Spinal cord (tissue), 10 donors: ENCODE data around the gene PTCD3. TPM values are rescaled to one million over a fixed set of nuclear protein-coding genes. Genes with fewer than 3 reads are reported as not detected.

ENCODE experiments used
- DNase-seq, 6 donors: peaks; one replicate each; pipeline versions ENCODE4 v3.0.0 to v3.0.0-alpha.2; 2013 to 2015; ENCODE audit warnings: low spot score in 6 of 6, low read depth in 4 of 6
- H3K27ac ChIP-seq: one replicate; pipeline ENCODE4 v1.5.1; 2013; ENCODE audit warnings: low read depth, low read length, control low read depth
- H3K27me3 ChIP-seq: one replicate; pipeline ENCODE4 v1.6.1; 2013; ENCODE audit warnings: low read length; ENCODE audit not compliant: control insufficient read depth, insufficient read depth
- H3K36me3 ChIP-seq: one replicate; pipeline ENCODE4 v1.6.1; 2013; ENCODE audit warnings: low read length; ENCODE audit not compliant: control insufficient read depth, insufficient read depth
- H3K4me1 ChIP-seq: one replicate; pipeline ENCODE4 v1.6.1; 2013; ENCODE audit warnings: low read length; ENCODE audit not compliant: control insufficient read depth, insufficient read depth
- H3K4me3 ChIP-seq: one replicate; pipeline ENCODE4 v1.5.1; 2013; ENCODE audit warnings: low read depth, low read length, control low read depth
- H3K9me3 ChIP-seq: one replicate; pipeline ENCODE4 v1.6.1; 2013; ENCODE audit warnings: low read length; ENCODE audit not compliant: control insufficient read depth, insufficient read depth
- WGBS: methylation state at CpG from one replicate; pipeline ENCODE4 v1.1.5; 2013; ENCODE audit warnings: missing lambda C conversion rate; ENCODE audit not compliant: insufficient coverage; 5-methylcytosine and 5-hydroxymethylcytosine counted together
- polyA plus RNA-seq, 2 donors: library from polyadenylated mRNA; unstranded; fragments of 120-200 nt; gene quantifications; one replicate each; pipeline ENCODE4 v1.2.1, GENCODE V29; 2013; ENCODE audit not compliant: insufficient read length in 2 of 2
- total RNA-seq, 2 donors: library from RNA; depleted of rRNA in 1 of 2; stranded (reverse); fragments of 120-200 nt in 1 of 2; fragments of >200 nt in 1 of 2; gene quantifications; one replicate each; pipeline versions ENCODE4 v1.2.3 to v1.2.4, GENCODE V29; 2013 to 2014
- donor health status: healthy.

The PTCD3 gene
- total and polyA plus RNA-seq, 4 donors: 91.8 to 126 (median 118) TPM

DNA sequence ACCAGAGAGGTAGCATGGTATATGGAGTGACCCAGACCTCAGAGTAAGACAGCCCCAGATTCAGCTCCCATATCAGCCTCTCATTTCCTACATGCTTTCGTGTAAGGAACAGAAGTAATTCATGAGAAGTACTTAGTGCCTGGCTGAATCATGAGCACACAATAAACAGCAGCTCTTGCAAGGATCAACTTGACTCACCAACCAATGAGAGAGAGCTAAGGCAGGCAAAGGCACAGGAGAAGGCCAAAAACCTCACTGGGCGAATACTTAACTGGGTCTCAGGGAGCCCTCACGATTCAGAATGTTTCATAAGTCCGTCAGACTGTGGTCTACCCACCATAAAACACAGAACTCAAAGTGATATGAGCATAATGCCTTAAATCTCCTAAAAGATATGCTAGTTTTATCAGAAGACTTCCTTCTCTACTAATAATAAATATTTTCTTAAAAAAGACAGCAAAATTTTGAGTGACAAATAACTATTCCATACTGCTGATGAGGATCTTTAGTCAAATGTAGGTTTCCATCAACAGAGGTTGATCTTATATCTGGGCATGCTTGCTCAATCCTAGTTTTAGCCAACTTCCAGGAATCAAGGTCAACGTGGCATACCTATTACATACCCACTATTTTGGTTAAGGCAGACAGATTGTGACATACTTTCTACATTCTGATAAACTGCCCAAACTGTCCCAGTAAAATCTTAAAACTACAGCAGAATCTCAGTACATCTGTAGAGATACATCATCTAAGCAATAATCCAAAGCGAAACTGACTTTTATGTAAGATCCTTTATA lies 54.3 kb downstream of the PTCD3 start:
- no peak for DNase-seq
- Histone ChIP-seq H3K36me3 (peaks cover 53% of the 10 kb centered on the region), H3K9me3 (no peaks in the 10 kb centered on the region), H3K27ac (no peak overlapping the region), H3K4me1 (no peaks in the 10 kb centered on the region), H3K4me3 (no peak overlapping the region), H3K27me3 (no peaks in the 10 kb centered on the region)
- 93% methylated on average over 3 of the region's 6 CpGs for WGBS

DNA sequence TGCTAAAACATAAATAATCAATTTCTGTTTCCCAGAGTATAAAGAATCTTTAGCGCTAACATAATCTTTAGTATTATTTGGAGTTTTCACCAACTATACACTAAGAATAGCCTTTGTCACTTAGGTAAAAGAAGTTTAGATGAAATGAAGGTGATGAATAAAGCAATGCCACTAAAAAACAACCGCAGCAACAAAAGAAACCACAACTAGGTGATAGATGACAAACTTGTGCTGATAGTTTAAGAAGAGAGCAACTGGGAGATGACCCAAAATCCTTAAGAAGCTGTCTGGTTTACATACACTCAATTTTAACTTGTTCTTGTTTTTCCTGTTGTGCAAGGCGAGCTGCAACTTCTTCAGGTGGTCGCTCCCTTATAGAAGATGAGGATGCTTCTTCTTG lies 64.4 kb downstream of the PTCD3 start:
- no peaks in the 10 kb centered on the region for H3K27me3 ChIP-seq
- no peak for DNase-seq
- no peak overlapping the region for H3K27ac ChIP-seq
- H3K36me3 ChIP-seq: peaks cover 36% of the 10 kb centered on the region
- no peak overlapping the region for H3K4me3 ChIP-seq
- H3K9me3 ChIP-seq: no peaks in the 10 kb centered on the region
- no peaks in the 10 kb centered on the region for H3K4me1 ChIP-seq
- no CpG with 5 or more reads among the region's 4 CpGs for WGBS

DNA sequence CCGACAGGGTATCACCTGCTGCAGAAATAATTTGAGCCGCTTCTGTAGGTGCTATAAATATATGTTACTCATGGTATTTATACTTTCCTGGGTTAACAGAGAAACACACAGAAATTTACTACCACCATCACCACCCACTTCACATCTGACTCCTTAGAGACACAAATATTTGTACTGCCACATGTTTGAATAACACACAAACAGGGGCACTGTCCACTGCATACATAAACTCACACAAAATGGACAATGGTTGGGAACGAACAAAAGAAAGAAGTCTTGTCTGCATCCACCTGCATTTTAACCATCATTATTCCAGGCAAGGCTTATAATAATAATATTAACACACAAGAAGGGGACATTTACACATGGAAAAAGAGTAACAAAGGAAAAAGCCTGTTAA lies 65.3 kb downstream of the PTCD3 start:
- Histone ChIP-seq H3K36me3 (peaks cover 33% of the 10 kb centered on the region), H3K4me3 (no peak overlapping the region), H3K9me3 (no peaks in the 10 kb centered on the region), H3K27ac (no peak overlapping the region), H3K27me3 (no peaks in the 10 kb centered on the region), H3K4me1 (no peaks in the 10 kb centered on the region)
- no peak for DNase-seq
- WGBS: no CpG with 5 or more reads among the region's 3 CpGs

DNA sequence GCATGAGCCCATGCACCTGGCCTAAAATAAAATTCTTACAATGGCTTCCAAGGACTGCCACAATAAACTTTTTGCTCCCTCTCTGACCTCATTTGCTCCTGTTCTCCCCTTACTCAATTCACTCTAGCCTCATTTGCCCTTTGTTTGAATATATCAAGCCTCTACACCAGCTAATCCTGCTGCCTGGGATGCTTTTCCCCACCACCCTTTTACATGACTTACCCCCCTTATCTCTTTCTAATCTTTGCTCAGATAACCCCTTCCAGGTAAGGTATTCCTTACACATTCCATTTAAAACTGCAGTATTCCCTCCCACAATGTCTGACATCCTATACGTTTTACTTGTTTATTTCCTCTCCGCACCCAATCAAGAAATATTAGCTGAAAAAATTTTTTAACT lies 66.6 kb downstream of the PTCD3 start:
- H3K27me3 ChIP-seq: no peaks in the 10 kb centered on the region
- H3K4me1 ChIP-seq: no peaks in the 10 kb centered on the region
- peaks cover 32% of the 10 kb centered on the region for H3K36me3 ChIP-seq
- H3K4me3 ChIP-seq: no peak overlapping the region
- H3K27ac ChIP-seq: no peak overlapping the region
- WGBS: no CpG with 5 or more reads among the region's 2 CpGs
- no peak for DNase-seq
- no peaks in the 10 kb centered on the region for H3K9me3 ChIP-seq

DNA sequence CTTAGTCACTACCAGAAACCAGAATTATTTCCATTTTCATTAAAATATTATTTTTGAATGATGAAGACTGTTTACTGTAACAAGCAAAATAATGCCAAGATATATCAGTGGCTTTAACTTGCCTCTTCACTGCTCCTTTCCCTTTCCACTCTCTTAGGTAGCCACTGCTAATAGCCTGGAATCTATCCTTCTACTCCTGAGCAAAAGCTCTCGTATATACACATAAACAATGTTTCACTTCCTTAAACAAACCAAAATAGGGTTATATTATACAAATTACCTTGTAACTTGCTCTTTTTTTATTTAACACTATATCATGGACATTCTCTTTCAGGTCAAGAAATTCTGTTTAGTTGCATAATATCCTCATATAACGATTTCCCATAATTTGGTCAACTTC lies 68.4 kb downstream of the PTCD3 start:
- WGBS: no CpG with 5 or more reads among the region's 2 CpGs
- no peak for DNase-seq
- Histone ChIP-seq H3K4me1 (no peaks in the 10 kb centered on the region), H3K36me3 (peaks cover 38% of the 10 kb centered on the region), H3K4me3 (no peak overlapping the region), H3K27me3 (no peaks in the 10 kb centered on the region), H3K27ac (no peak overlapping the region), H3K9me3 (no peaks in the 10 kb centered on the region)

DNA sequence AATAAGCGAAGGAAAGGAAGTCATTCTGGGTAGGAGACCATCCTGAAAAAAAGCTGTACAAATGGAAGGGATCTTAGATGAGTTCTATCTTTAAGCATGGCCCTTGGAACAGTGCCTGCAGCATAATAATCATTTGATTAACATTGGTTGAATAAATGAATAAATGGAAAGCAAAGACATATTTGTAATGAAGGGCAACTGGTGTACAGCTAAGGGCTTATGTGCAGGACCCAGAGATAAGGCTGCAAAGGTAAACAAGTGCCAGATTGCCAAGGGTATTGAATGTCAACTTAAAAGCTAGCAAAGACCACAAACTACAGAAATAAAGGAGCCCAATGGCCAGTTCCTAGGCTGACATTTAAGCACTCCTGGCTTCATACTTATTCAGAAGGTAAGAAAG lies 69.8 kb downstream of the PTCD3 start:
- peaks cover 36% of the 10 kb centered on the region for H3K36me3 ChIP-seq
- H3K4me1 ChIP-seq: no peaks in the 10 kb centered on the region
- no peak for DNase-seq
- no peak overlapping the region for H3K4me3 ChIP-seq
- no peak overlapping the region for H3K27ac ChIP-seq
- H3K9me3 ChIP-seq: no peaks in the 10 kb centered on the region
- H3K27me3 ChIP-seq: no peaks in the 10 kb centered on the region
- WGBS: 92% methylated on average over 1 of the region's 1 CpG

DNA sequence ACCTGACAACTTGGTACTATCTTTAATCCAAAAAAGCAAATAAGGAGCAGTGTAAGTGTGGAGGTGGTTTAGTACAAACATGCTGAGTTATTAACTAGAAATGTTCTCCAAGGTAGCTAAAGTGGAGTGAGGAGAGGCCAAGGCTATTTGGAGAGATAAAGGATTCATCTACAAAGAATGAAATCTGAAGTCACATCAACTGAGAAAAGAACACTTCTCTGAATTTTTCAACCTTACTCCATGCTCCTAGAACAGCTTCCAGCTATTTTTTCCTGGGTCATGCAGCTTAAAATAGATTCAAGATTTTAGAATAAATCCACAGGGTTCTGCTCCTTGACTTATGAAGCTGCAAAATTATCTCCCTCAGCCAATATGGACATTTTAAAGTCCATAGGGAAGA lies 70.6 kb downstream of the PTCD3 start:
- Histone ChIP-seq H3K27ac (no peak overlapping the region), H3K36me3 (peaks cover 36% of the 10 kb centered on the region), H3K9me3 (no peaks in the 10 kb centered on the region), H3K27me3 (no peaks in the 10 kb centered on the region), H3K4me3 (no peak overlapping the region), H3K4me1 (no peaks in the 10 kb centered on the region)
- DNase-seq: no peak

DNA sequence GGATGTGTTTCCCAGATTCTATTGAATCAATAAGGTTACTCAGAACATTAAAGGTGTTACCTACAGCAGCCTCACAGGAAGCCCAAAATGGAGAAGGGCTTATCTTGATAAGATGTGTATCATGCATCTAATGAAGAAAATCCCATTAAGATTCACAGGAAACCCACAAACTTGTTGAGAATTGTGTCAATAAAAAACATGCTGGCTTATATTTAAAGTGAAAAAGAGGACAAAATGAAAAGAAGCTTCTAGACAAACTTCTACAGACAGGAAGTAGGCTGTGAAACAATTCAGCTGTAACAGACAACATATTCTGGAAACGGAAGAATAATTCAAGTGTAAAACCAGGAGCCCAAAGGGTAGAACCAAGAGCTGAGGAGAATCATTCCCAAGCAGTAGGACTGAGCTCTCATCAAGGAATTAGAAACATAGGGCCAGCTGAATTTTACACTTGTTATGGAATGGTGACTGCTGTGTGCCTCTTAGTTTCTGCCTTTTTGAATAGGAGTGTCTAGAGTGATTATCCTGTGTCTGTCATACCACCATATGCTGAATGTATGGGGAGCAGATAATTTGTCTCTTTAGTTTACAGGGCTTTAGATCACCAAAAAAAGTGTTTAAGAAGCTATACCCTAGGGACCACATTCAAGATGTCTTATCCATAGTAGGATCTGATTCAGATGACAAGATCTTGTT lies 79.6 kb downstream of the PTCD3 start:
- H3K9me3 ChIP-seq: no peaks in the 10 kb centered on the region
- peaks cover 7% of the 10 kb centered on the region for H3K36me3 ChIP-seq
- DNase-seq: no peak
- peaks cover 2% of the 10 kb centered on the region for H3K4me1 ChIP-seq
- no peak overlapping the region for H3K4me3 ChIP-seq
- no CpG with 5 or more reads among the region's 1 CpG for WGBS
- H3K27me3 ChIP-seq: no peaks in the 10 kb centered on the region
- H3K27ac ChIP-seq: no peak overlapping the region

DNA sequence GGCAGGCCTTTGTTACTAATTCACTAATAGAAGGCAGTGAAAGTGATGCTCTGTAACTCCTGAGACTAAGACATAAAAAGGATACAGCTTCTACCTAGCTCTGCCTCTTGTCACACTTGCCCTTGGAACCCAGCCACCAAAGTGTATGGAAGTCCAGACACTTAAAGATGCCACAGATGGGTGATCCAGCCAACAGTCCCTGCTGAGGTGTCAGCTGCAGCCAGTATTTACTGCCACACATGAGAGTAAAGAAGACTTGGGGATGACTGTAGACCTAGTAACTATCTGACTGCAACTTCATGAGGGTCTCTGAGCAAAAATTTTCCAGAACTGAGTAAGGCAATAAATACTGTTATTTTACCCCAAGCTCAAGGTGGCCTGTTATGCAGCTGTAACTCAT lies 80.4 kb downstream of the PTCD3 start:
- H3K4me3 ChIP-seq: no peak overlapping the region
- peaks cover 9% of the 10 kb centered on the region for H3K36me3 ChIP-seq
- H3K27me3 ChIP-seq: no peaks in the 10 kb centered on the region
- H3K27ac ChIP-seq: no peak overlapping the region
- H3K4me1 ChIP-seq: peaks cover 9% of the 10 kb centered on the region
- no peaks in the 10 kb centered on the region for H3K9me3 ChIP-seq
- DNase-seq: no peak

DNA sequence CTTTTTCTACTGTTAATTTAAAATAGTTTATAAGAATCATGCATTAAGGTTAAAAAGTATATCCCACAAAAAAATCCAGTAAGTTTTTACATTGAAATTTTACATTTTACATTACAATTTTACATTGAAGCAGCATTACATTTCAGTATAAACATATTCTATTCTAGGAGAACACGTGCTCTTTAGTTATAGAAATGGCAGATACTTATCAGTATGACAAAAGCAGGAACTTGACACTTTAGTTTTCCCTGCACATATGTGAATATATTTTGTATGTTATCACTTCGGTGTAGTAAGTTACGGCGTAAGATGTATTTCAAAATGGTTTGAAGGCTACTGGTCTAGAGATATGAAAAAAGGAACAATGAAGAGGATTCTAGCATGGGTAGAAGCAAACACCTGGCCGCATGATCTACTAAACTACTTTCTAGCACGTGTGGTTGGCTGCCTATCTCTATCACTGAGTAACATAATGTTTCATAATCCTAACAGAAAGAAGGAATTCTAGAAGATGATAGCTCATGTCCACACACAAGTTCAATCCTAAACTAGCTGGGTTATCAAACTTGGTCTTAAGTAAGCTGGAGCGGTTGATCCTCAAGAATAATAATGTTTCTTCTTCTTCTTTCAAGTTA lies 83.9 kb downstream of the PTCD3 start:
- WGBS: 92% methylated on average over 4 of the region's 7 CpGs
- H3K27me3 ChIP-seq: no peaks in the 10 kb centered on the region
- H3K4me1 ChIP-seq: peaks cover 18% of the 10 kb centered on the region
- no peak for DNase-seq
- H3K36me3 ChIP-seq: peaks cover 9% of the 10 kb centered on the region
- H3K27ac ChIP-seq: no peak overlapping the region
- no peaks in the 10 kb centered on the region for H3K9me3 ChIP-seq
- H3K4me3 ChIP-seq: no peak overlapping the region
